Renal pelvis (tissue), 3 donors: ENCODE results near the gene CERS4. TPM values are rescaled to one million over a fixed set of nuclear protein-coding genes. Genes with fewer than 3 reads are reported as not detected.

Experiments used
- polyA plus RNA-seq, 3 donors: library from polyadenylated mRNA; unstranded; fragments of 120-200 nt; gene quantifications; one replicate each; pipeline ENCODE4 v1.2.1, GENCODE V29; 2013; ENCODE audit not compliant: insufficient read length in 3 of 3

The CERS4 gene
- polyA plus RNA-seq, 3 donors, result 46.6 to 53.4 (median 51.2) TPM

Other genes starting within 250 kb of the CERS4 start
- gene ELAVL1, start 203.7 kb upstream of the CERS4 start, polyA plus RNA-seq, result 10 to 100 TPM; 78.6 to 89.2 (median 85.4) TPM
- under 1 TPM in 2 of 3 donors, not detected in 1; 0.33 to 0.44 TPM for gene CCL25, start 156.6 kb upstream of the CERS4 start, polyA plus RNA-seq
- gene FBN3, start 59.8 kb upstream of the CERS4 start, polyA plus RNA-seq, result 10 to 100 TPM; 32.8 to 67.2 (median 38.5) TPM
- gene CD320, start 99.0 kb downstream of the CERS4 start, polyA plus RNA-seq, result 10 to 100 TPM; 42.6 to 48.9 (median 42.6) TPM
- 10 to 100 TPM; 49.8 to 71.0 (median 55.4) TPM for gene NDUFA7, start 112.0 kb downstream of the CERS4 start, polyA plus RNA-seq
- 100 to 1,000 TPM; 410 to 683 (median 537) TPM for gene RPS28, start 112.1 kb downstream of the CERS4 start, polyA plus RNA-seq
- 10 to 100 TPM; 10.8 to 15.5 (median 14.3) TPM for gene KANK3, start 133.9 kb downstream of the CERS4 start, polyA plus RNA-seq
- 1 to 10 TPM; 2.7 to 3.7 (median 3.6) TPM for gene ANGPTL4, start 154.8 kb downstream of the CERS4 start, polyA plus RNA-seq
- 100 to 1,000 TPM; 161 to 180 (median 175) TPM for gene RAB11B, start 181.0 kb downstream of the CERS4 start, polyA plus RNA-seq
- 10 to 100 TPM; 16.4 to 19.3 (median 16.6) TPM for gene MARCHF2, start 203.9 kb downstream of the CERS4 start, polyA plus RNA-seq
- gene HNRNPM, start 235.6 kb downstream of the CERS4 start, polyA plus RNA-seq, result 100 to 1,000 TPM; 348 to 405 (median 377) TPM